HG02623 (cell line): Measurements from ENCODE around the gene CACTIN.
"Not testable (repeated sequence)": the region's sequence is repeated elsewhere in the genome, so short reads cannot be mapped to it uniquely, and the experiment has no call there.

ENCODE experiments used
- ATAC-seq: cut with Tn5 transposase; IDR thresholded peaks from one replicate; pipeline ENCODE4 v1.9.1; 2021; ENCODE audit warnings: moderate library complexity; ENCODE audit not compliant: unreplicated experiment

Gene CACTIN

GRCh38 chr19:3590991-3591659 lies 35.5 kb downstream of the CACTIN start:
- no peak for ATAC-seq

GRCh38 chr19:3589949-3590348 lies 36.6 kb downstream of the CACTIN start:
- no peak for ATAC-seq

DNA sequence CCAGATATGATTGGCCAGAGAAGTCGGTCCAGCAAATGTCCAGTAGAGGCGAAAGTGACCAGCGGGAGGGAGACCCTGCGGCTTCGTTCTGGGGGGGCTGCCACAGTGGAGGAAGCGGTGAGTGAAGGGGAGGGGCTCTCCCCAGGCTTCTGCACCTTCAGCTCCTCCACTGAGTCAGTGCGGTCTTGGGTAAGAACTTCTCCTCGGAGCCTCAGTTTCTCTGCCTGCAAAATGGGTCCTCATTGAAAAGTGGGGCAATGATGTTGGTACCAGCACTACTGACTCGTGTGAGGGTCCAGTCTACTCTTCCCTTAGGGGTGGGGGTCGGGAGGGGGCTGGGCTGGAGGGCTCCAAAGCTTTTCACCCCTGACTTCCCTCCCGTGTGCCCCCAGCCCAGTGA lies 37.2 kb downstream of the CACTIN start:
- no peak for ATAC-seq

- no peak for ATAC-seq
Observed at GRCh38 chr19:3586707-3587346, 39.8 kb downstream of the CACTIN start.

- ATAC-seq = no peak
Observed at GRCh38 chr19:3586127-3586626, 40.4 kb downstream of the CACTIN start.

DNA sequence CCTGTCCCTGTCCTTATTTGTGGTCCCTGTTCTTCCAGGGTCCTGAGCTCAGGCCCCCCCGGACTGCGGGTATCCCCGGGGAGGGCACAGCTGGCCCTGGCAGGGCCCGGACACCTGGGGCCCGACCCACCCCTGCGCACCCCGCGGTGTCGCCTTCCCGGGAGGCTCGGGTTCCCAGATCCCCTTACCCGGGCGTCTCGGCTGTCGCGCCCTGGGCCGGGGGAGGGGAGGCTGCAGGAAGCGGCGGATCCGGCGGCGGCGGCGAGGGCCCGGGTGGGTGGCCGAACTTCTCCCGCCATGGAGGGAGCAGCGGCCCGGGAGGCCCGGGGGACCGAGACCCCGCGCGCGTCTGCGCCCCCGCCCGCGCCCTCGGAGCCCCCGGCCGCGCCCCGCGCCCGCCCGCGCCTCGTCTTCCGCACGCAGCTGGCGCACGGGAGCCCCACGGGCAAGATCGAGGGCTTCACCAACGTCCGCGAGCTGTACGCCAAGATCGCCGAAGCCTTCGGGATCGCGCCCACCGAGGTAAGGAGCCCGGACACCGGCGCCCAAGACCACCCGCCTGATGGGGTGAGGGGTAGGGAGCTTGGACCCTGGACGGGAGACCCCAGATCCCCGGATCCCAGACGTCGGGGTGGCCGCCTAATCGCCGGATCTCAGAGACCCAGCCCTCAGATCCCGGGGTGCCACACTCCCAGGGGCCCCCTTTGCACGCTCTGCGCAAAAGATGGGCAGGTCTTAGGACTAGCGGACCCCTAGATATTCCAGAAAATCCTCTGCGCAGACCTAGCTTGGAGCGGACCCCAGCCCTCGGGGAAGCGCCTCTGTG lies 41.1 kb downstream of the CACTIN start, which contains the start of gene GIPC3:
TSS of gene GIPC3 (plus strand) at position 178 of the 826 bp plus-strand sequence. CDS start at position 298, 120 bp downstream.
- ATAC-seq = no peak

- not testable (repeated sequence) for ATAC-seq
Observed at GRCh38 chr19:3584036-3584802, 42.4 kb downstream of the CACTIN start.

DNA sequence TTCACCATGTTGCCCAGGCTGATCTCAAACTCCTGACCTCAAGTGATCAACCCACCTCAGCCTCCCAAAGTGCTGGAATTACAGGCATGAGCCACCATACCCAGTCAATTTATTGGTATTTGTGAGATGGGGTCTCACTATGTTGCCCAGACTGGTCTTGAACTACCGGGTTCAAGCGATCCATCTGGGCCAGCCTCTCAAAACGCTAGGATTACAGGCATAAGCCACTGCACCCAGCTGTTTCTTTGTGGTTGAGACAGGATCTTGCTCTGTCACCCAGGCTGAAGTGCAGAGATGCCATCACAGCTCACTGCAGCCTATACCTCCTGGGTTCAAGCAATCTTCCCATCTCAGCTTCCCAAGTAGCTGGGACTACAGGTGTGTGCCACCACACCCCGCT lies 44.8 kb downstream of the CACTIN start:
- not testable (repeated sequence) for ATAC-seq

- no peak for ATAC-seq
Observed at GRCh38 chr19:3580156-3580934, 46.2 kb downstream of the CACTIN start.

- no peak for ATAC-seq
Observed at GRCh38 chr19:3578390-3578789, 48.2 kb downstream of the CACTIN start.

DNA sequence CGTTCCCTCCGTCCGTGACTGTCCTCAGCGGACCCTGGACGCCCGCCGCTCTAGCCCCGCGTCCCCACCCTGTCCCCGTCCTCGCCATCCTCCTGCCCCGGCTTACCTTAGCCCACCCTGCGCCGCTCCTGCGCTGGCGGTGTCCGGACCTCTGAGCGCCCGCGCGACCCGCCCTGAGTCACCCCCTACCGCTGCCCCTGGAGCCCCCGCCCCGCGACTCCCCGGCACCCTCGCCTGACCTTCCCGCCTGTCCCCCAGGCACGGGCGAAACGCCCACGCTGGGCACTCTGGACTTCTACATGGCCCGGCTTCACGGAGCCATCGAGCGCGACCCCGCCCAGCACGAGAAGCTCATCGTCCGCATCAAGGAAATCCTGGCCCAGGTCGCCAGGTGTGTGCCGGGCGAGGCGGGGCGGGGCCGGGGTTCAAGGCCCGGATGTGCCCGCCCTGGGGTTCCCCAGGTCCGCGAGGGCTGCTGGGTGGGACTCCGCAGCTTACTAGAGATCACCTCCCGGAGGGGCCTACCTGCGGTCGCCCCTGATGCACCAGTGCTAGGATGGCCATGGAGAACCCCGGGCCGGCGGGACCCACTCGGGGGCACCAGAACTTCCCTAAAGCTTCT lies 48.8 kb downstream of the CACTIN start:
- no peak for ATAC-seq

DNA sequence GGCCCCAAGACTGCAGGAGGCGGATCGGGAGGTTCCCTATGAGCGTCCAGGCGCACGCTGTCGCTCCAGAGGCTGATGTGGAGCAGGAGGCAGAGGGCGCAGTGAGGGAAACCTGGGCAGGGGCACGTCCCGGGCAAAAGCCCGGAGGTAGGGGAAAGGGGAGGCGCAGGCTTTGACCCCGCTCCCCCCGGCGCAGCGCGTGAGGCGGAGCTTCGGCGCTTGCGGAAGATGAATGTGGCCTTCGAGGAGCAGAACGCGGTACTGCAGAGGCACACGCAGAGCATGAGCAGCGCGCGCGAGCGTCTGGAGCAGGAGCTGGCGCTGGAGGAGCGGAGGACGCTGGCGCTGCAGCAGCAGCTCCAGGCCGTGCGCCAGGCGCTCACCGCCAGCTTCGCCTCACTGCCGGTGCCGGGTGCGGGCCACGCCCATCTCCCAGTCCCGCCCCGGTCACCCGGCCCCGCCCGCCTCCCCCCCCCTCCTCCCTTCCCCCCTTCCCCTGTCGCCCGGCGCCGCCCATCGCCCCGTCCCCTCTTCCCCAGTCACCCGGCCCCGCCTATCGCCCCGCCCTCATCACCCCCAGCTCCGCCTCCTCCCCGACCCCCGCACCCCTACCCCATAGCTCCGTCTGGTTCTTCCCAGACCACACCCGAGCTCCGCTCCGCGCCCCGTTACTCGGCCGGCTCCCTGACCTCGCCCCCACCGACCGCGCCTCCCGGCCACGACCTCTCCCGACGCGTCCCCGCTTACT lies 49.7 kb downstream of the CACTIN start:
- ATAC-seq = no peak

GRCh38 chr19:3575949-3576673 lies 50.5 kb downstream of the CACTIN start:
- ATAC-seq = no peak

GRCh38 chr19:3575260-3575741 lies 51.3 kb downstream of the CACTIN start:
- no peak for ATAC-seq

DNA sequence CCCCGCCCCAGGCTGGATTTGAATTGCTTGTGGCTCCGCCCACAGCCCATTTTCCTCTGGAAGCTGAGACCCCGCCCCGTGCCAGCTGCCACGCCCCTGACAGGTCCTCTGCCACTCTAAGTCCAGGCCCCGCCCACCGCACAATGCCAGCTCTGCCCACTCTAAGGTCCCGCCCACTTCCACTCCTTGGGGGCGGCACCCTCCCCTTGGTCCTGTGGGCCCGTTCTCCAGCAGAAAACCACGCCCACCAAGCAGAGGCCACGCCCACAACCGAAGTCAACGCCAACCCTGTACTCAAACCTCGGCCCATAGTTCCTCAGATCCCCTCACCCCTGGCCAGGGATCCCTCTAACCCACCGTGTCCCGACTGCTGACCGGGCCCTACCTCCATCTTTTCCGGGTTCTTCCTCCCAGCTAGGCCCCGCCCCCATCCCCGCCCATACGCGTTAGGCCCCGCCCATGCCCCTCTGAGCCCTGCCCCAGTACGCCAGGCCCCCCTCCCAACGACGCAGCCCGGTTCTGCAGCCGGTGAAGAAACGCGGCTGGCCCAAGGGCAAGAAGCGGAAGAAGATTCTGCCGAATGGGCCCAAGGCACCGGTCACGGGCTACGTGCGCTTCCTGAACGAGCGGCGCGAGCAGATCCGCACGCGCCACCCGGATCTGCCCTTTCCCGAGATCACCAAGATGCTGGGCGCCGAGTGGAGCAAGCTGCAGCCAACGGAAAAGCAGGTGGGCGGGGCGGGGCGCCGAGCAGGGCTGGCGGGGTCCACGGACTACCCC lies 52.5 kb downstream of the CACTIN start:
- no peak for ATAC-seq

DNA sequence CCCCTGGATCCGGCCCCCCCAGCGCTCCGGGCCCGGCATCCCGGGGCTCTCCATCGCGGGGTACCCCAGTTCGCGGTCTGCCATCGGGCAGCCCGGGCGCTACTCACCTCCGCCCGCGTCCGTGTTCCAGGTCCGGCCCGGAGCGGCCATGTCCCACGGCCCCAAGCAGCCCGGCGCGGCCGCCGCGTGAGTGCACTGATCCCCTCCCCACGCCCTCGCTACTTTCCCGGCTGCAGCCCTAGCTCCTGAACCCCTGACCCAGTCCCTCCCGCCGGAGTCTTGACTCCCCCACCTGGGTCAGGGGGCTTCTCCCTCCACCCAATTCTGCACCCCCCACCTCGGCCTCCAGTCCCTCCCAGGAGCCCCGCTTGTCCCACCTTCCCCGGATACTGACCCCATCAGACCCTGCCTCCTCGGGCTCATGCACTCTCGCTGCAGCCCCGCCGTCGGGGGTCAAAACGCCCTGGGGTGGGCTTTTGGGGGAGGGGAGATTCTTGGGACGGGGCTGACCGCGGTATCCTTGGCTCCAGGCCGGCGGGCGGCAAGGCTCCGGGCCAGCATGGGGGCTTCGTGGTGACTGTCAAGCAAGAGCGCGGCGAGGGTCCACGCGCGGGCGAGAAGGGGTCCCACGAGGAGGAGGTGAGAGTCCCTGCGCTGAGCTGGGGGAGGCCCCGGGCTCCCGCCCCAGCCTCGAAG lies 53.3 kb downstream of the CACTIN start:
- ATAC-seq = no peak

DNA sequence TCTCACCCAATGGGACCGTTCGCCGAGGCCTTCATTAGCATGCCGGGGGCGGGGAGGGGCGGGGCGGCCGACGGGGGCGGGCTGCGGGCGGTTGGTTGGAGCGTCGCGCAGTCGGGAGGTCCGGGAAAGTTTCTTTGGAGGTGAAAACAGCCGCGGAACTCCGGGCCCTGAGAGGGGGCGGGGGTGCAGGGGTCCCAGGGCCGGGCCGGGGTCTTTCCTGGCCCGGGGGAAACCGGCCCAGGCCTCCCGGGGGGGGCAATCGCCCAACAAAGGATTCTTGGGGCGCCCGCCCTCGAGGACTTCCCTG lies 53.8 kb downstream of the CACTIN start, which contains the start of gene HMG20B:
TSS of gene HMG20B (plus strand) at position 90 of the 307 bp plus-strand sequence. CDS start 366 bp downstream, outside the sequence.
- no peak for ATAC-seq
